A549 treated with RU486 at 1 μM for 4 hours (cell line): ENCODE data around the gene ADM5. TPM values are rescaled to one million over a fixed set of nuclear protein-coding genes. Genes with fewer than 3 reads are reported as not detected.

Experiments
- total RNA-seq: library from RNA; stranded (reverse); fragments of 200-300 nt; extraction: Qiagen RNA extraction; gene quantifications from 5 replicates; pipeline ENCODE4 v1.2.3, GENCODE V29; 2022; ENCODE audit warnings: low read depth

ADM5 gene
- 3.9 to 6.9 TPM (median 5.9 TPM) in 5 replicates for total RNA-seq

DNA sequence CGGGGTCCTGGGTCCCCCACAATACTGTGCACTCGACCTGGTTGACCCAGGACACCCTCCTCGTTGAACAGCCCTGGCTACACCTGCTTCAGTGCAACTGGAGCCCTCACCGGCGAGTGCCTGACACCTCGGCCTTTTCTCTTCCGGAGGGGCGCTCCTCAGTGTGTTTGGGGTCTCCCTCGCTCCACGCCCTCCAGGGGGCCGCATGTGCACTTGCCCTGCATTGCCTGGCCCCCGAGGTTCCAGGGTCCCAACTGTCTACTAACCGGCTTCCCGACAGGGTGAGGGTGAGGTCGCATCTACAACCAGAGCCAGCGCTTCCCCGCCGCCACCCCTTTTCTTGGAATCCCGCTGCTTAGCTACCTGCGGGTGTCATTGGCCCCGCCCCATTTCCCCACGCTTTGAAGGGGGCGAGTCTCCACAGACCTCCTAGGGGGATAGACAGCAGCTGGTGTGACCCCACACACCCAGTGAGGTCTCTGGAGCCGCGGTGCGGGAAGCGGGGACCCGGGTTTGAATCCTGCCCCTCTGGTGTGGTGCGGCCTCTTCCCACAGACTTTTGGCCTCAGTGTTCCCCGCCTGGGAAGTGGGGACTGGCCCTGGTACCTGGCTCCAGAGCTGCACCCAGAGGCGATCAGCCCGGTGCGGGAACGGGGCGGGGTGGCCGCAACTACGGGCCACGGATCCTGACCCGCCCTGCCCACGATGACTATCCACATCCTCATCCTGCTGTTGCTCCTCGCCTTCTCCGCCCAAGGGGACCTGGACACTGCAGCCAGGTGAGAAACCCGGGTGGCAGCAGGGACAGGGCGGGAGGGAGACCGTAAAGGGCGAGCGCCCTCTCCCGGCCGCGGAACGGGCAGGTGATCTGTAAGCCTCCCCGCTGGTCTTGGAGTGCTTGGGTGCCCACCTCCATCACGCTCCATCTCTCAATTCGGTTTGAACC, at the start of gene ADM5:
ADM5 (plus strand) TSS at position 462 of the 946 bp plus-strand sequence; CDS start at position 706, 244 bp downstream.

DNA sequence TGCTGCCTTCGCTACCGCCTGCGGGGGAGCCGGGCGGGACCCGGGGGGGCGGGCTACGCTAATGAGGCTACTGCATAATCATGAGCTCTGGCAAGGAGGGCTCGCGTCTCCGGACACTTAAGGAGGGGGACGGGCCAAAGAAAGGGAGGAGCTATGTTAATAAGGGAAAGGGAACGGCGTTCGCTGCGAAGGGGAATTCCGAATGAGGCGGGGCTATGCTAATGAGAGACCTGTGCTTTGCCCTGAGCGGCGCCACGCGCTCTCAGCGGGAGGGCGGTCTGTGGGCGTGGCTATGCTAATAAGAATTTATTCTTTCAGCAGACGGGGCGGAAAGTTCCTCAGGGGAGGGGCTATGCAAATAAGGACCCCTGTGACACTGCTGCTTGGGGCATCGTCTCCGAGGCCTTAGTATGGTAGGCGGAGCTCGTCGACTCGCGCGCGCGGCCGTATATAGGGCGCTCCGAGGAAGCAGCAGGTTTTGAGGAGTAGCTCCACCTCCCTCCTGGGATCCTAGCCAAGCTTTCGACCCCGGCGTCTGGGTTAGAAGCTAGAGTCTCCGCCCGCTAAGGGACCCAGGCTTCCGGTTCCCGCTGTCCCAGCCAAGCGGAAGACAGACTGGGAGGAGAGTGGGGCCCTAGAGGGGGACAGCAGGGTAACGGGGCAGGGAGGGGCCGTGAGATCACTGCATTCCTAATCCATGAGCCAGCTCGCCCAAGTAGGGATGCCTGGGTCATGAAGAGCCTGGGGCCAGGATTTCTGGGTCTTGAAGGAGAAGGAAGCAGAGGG, 49.1 kb upstream of the ADM5 start, which contains the start of gene RRAS:
RRAS (minus strand) TSS at position 31 of the 786 bp plus-strand sequence. CDS start 45 bp downstream, outside the sequence.

DNA sequence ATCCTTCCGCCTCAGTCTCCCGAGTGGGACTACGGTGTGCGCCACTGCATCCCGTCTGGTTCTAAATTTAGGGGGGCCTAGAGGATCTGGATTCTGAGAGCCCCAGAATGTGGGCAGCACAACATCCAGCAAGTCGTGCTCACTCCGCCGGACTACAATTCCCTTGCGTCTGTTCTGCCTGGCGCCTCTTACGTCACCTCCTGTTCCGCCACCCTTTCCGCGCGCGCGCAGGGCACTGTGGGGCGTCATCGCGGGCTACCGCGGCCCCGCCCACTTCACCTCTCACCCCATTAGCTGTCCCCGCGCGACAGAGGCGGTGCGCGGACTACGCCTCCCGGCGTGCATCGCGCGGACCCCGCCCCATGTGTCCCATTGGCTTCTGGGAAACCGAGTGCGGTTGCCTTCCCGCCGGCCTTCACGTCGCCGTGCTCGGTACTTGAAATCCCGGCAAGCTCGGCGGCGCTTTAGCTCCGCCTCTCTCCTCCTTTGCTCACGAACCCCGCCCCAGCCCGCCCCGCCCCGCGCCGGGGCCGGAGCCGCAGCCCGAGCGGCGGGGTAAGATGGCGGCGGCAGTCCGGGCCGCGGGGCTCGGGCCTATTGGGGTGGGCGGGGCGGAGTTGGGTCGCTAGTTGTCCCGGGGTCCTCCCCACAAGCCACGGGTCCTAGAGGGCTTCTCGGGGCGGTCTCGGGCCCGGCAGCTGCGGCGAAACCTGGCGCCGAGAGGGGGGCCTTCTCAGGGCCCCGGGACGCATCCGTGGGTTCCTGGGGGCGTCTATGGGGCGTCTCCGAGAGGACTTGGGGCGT, 47.5 kb upstream of the ADM5 start, which contains the start of gene SCAF1:
SCAF1 (plus strand) TSS at position 522 of the 804 bp plus-strand sequence. CDS start 2,818 bp downstream, outside the sequence.

DNA sequence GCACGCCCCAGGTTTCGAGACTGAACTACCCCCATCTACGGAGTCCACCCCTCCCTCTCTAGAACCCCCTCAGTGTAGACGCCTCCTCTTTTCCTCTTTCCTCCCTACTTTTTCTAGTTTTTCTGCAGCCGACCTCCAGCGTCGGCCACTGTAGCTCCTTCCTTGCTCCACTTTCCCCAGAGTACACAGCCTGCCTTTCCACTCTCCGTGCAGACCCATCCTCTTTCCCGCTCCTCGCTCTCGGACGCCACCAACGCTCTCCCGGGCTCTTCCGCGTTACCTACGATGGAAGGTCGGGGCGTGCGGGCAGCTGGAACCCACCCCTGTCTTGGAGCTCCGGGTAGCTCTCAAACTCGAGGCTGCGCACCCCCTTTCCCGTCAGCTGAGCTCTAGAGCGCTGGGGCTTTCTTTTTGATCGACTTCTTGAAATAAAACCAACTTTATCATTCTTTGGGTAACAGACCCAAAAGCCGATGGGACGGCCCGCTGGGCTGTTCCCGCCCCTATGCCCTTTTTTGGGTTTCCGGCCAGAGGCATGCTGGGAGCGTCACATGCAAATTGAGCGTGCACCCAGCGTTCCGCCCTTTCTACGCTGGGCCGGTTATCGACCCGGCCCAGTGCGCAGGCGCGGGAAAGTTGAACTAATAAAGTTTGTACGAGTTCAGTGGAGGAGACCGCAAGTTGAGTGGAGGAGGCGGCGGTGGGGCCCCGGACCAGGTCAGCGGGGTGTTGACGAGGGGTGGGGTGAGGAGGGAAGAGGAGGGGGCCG, 23.9 kb upstream of the ADM5 start, which contains the start of the genes BCL2L12 and IRF3:
BCL2L12 (plus strand) TSS at position 583 of the 769 bp plus-strand sequence. CDS start 760 bp downstream, outside the sequence.
IRF3 (minus strand) TSS at position 507 of the 769 bp plus-strand sequence. CDS start 1,019 bp downstream, outside the sequence.

GRCh38 chr19:49677231-49677900, 12.0 kb upstream of the ADM5 start, which contains the start of gene PRMT1:
TSS of gene PRMT1 (plus strand) at chr19:49677271. CDS start at chr19:49677281, 10 bp downstream.

DNA sequence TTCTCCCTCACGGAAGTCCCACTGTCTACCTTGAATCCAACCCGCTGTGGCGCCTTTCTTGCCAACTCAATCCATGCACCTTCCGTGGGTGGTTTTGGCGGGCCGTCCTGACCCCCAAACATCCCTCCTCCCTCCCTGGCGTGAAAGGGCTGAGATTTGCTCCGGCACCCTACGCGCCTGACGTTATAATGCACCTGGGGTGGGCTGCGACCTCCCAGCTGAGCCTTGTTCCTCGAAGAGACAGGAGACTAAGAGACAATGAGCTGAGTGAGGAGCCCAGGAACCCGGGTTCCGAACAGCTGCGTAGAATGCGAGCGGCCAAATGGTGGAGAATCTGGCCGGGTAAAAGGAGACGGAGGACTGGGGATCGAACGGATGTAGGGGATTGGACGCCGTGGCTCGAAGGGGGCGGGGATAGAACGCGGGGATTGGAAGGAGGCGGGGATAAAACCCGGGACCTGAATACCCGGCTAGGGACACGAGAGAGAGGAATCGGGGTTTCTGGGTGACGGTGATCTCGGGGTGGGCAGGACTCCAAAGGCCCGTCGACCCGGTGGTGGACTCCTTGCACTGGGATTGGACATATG, 1.4 kb downstream of the ADM5 start, which contains the start of gene CPT1C:
CPT1C (plus strand) TSS at position 461 of the 587 bp plus-strand sequence. CDS start 1,137 bp downstream, outside the sequence.

Other genes with a start within 250 kb of the ADM5 start
- 0.39 to 0.73 TPM (median 0.67 TPM) in 5 replicates for gene SLC17A7, start 248.1 kb upstream of the ADM5 start, total RNA-seq
- 88.4 to 93.8 TPM (median 92.6 TPM) in 5 replicates for gene PIH1D1, start 237.8 kb upstream of the ADM5 start, total RNA-seq
- 13.6 to 25.0 TPM (median 21.1 TPM) in 5 replicates for gene ALDH16A1, start 236.4 kb upstream of the ADM5 start, total RNA-seq
- 0.90 to 2.2 TPM (median 1.2 TPM) in 5 replicates for gene FLT3LG, start 215.4 kb upstream of the ADM5 start, total RNA-seq
- 3,849 to 4,394 TPM (median 4,225 TPM) in 5 replicates for gene RPL13A, start 202.0 kb upstream of the ADM5 start, total RNA-seq
- 3,786 to 4,498 TPM (median 3,975 TPM) in 5 replicates for gene RPS11, start 193.2 kb upstream of the ADM5 start, total RNA-seq
- gene FCGRT, start 176.9 kb upstream of the ADM5 start, total RNA-seq: 23.9 to 33.3 TPM (median 28.1 TPM) in 5 replicates
- 0.78 to 2.8 TPM (median 2.0 TPM) in 5 replicates for gene RCN3, start 161.6 kb upstream of the ADM5 start, total RNA-seq
- gene NOSIP, start 109.0 kb upstream of the ADM5 start, total RNA-seq: 80.5 to 105 TPM (median 102 TPM) in 5 replicates
- gene PRRG2, start 108.3 kb upstream of the ADM5 start, total RNA-seq: 0.66 to 1.5 TPM (median 1.0 TPM) in 5 replicates
- 24.2 to 35.2 TPM (median 31.5 TPM) in 5 replicates for gene PRR12, start 98.4 kb upstream of the ADM5 start, total RNA-seq
- 81.1 to 134 TPM (median 118 TPM) in 5 replicates for gene RRAS, start 49.5 kb upstream of the ADM5 start, total RNA-seq
- gene SCAF1, start 47.4 kb upstream of the ADM5 start, total RNA-seq: 42.4 to 73.9 TPM (median 68.0 TPM) in 5 replicates
- gene IRF3, start 23.7 kb upstream of the ADM5 start, total RNA-seq: 83.2 to 108 TPM (median 101 TPM) in 5 replicates
- gene BCL2L12, start 23.7 kb upstream of the ADM5 start, total RNA-seq: 51.6 to 75.3 TPM (median 73.0 TPM) in 5 replicates
- gene PRMT1, start 12.3 kb upstream of the ADM5 start, total RNA-seq: 407 to 437 TPM (median 431 TPM) in 5 replicates
- gene CPT1C, start 1.5 kb downstream of the ADM5 start, total RNA-seq: 11.6 to 14.1 TPM (median 12.2 TPM) in 5 replicates
- gene TSKS, start 73.7 kb downstream of the ADM5 start, total RNA-seq: not detected in 5 replicates
- 40.1 to 57.4 TPM (median 50.9 TPM) in 5 replicates for gene AP2A1, start 77.4 kb downstream of the ADM5 start, total RNA-seq
- 14.0 to 15.8 TPM (median 14.6 TPM) in 5 replicates for gene FUZ, start 123.7 kb downstream of the ADM5 start, total RNA-seq
- 44.3 to 77.3 TPM (median 61.4 TPM) in 5 replicates for gene MED25, start 128.7 kb downstream of the ADM5 start, total RNA-seq
- 109 to 166 TPM (median 155 TPM) in 5 replicates for gene PTOV1, start 161.6 kb downstream of the ADM5 start, total RNA-seq
- 39.7 to 55.3 TPM (median 47.3 TPM) in 5 replicates for gene PNKP, start 178.0 kb downstream of the ADM5 start, total RNA-seq
- gene AKT1S1, start 187.8 kb downstream of the ADM5 start, total RNA-seq: 66.3 to 117 TPM (median 109 TPM) in 5 replicates
- gene TBC1D17, start 188.1 kb downstream of the ADM5 start, total RNA-seq: 21.7 to 25.3 TPM (median 22.1 TPM) in 5 replicates
- gene IL4I1, start 207.3 kb downstream of the ADM5 start, total RNA-seq: 0.59 to 1.8 TPM (median 0.79 TPM) in 5 replicates
- 45.7 to 62.6 TPM (median 55.7 TPM) in 5 replicates for gene ATF5, start 239.6 kb downstream of the ADM5 start, total RNA-seq
- gene NUP62, start 239.9 kb downstream of the ADM5 start, total RNA-seq: 77.8 to 99.6 TPM (median 94.7 TPM) in 5 replicates